ENCODE results near the gene ICOSLG. TPM values are rescaled to one million over a fixed set of nuclear protein-coding genes. Genes with fewer than 3 reads are reported as not detected.

ICOSLG gene
- polyA plus RNA-seq, 1 donor (not counting 4 experiments of a cell fraction or from before 2014, with no cell fraction given) = 1.8 TPM

DNA sequence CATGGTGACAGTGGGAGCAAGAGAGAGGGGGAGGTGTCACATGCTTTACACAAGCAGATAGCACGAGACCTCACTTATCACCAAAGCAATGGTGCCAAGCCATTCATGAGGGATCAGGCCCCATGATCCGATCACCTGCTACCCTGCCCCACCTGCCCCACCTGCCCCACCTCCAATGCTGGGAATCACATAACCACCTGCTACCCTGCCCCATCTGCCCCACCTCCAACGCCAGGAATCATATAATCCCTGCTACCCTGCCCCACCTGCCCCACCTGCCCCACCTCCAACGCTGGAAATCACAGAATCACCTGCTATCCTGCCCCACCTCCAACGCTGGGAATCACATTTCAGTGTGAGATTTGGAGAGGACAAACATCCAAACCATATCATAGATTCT is 34.3 kb upstream of the ICOSLG start:
- Histone ChIP-seq H2AFZ (ENCODE audit: control insufficient read depth, low read length) (no peak overlapping the region), H3K4me1 (ENCODE audit: control insufficient read depth, extremely low read depth, insufficient read depth, low read length) (no peaks in the 10 kb centered on the region), H3K9ac (ENCODE audit: control insufficient read depth, extremely low read depth, insufficient read depth, low read length) (no peak overlapping the region), H3K9me3 (ENCODE audit: control insufficient read depth, low read depth, low read length) (no peaks in the 10 kb centered on the region), H3K4me2 (ENCODE audit: control insufficient read depth, extremely low read depth, insufficient read depth, low read depth, low read length) (no peak overlapping the region), H3K27me3 (ENCODE audit: control insufficient read depth, extremely low read depth, insufficient read depth, low read length) (peaks cover 11% of the 10 kb centered on the region), H4K20me1 (ENCODE audit: control insufficient read depth, extremely low read depth, insufficient read depth, low read length) (no peaks in the 10 kb centered on the region), H3K79me2 (ENCODE audit: control insufficient read depth, insufficient read depth, low read length) (no peaks in the 10 kb centered on the region), H3K4me3 (ENCODE audit: control insufficient read depth in 2 of 3, extremely low read depth in 1 of 3, insufficient read depth in 2 of 3, low read depth in 1 of 3, low read length in 3 of 3) (no peak overlapping the region), H3K27ac (ENCODE audit: control insufficient read depth, insufficient read depth, low read length) (no peak overlapping the region), H3K36me3 (ENCODE audit: control insufficient read depth in 2 of 2, extremely low read depth in 1 of 2, insufficient read depth in 2 of 2, low read length in 2 of 2) (no peaks in the 10 kb centered on the region), H3K9me1 (ENCODE audit: control insufficient read depth, extremely low read depth, insufficient read depth, low read length) (no peaks in the 10 kb centered on the region)
- TF ChIP-seq, protein P1, sequence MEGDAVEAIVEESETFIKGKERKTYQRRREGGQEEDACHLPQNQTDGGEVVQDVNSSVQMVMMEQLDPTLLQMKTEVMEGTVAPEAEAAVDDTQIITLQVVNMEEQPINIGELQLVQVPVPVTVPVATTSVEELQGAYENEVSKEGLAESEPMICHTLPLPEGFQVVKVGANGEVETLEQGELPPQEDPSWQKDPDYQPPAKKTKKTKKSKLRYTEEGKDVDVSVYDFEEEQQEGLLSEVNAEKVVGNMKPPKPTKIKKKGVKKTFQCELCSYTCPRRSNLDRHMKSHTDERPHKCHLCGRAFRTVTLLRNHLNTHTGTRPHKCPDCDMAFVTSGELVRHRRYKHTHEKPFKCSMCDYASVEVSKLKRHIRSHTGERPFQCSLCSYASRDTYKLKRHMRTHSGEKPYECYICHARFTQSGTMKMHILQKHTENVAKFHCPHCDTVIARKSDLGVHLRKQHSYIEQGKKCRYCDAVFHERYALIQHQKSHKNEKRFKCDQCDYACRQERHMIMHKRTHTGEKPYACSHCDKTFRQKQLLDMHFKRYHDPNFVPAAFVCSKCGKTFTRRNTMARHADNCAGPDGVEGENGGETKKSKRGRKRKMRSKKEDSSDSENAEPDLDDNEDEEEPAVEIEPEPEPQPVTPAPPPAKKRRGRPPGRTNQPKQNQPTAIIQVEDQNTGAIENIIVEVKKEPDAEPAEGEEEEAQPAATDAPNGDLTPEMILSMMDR (optimal IDR thresholded peaks at IDR 0.05 in 1 of 3, IDR thresholded peaks at IDR 0.05 in 1 of 3, conservative IDR thresholded peaks at IDR 0.05 in 1 of 3; ENCODE audit: extremely low read depth in 1 of 3, insufficient read depth in 2 of 3, low read length in 3 of 3) = no peak
- TF ChIP-seq EZH2 (IDR thresholded peaks at IDR 0.05; ENCODE audit: low read length) = no peak
- FAIRE-seq (no peak), DNase-seq (ENCODE audit: low read depth, low spot score) (no peak)
- dilution Hi-C loops (cut with MboI; ENCODE audit: extremely low pct_ligation_motif_present, low sequenced_read_pairs) = no loop called here

DNA sequence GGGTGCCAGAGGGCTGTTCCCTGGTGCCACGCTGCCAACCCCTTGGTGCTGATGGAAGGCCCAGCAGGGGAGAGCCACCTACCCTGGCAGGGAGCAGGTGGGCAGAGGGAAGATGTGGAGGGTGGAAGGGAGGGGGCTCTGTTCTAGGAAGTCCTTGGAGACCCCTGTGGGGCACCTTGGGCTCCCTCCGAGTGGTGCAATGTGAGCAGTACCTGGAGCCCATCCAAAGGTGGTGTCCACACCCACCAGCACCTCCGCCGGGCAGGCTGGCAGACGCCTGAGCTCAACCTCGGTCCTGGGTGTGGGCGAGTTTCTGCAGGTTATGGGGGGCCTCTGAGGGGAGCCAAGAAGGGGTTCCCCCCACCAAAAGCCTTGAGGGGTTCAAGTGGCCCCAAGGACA is 32.3 kb upstream of the ICOSLG start:
- no peak overlapping the region for H3K4me2 ChIP-seq (ENCODE audit: control insufficient read depth, extremely low read depth, insufficient read depth, low read depth, low read length)
- H3K4me1 ChIP-seq (ENCODE audit: control insufficient read depth, extremely low read depth, insufficient read depth, low read length) = no peaks in the 10 kb centered on the region
- no peak overlapping the region for H3K27ac ChIP-seq (ENCODE audit: control insufficient read depth, insufficient read depth, low read length)
- no peak overlapping the region for H2AFZ ChIP-seq (ENCODE audit: control insufficient read depth, low read length)
- no peaks in the 10 kb centered on the region for H3K9me1 ChIP-seq (ENCODE audit: control insufficient read depth, extremely low read depth, insufficient read depth, low read length)
- H4K20me1 ChIP-seq (ENCODE audit: control insufficient read depth, extremely low read depth, insufficient read depth, low read length) = no peaks in the 10 kb centered on the region
- no peaks in the 10 kb centered on the region for H3K9me3 ChIP-seq (ENCODE audit: control insufficient read depth, low read depth, low read length)
- FAIRE-seq (no peak), DNase-seq (ENCODE audit: low read depth, low spot score) (no peak)
- TF ChIP-seq EZH2 (IDR thresholded peaks at IDR 0.05; ENCODE audit: low read length) = no peak
- TF ChIP-seq, protein P1 (optimal IDR thresholded peaks at IDR 0.05 in 1 of 3, IDR thresholded peaks at IDR 0.05 in 1 of 3, conservative IDR thresholded peaks at IDR 0.05 in 1 of 3; ENCODE audit: extremely low read depth in 1 of 3, insufficient read depth in 2 of 3, low read length in 3 of 3) = no peak
- H3K79me2 ChIP-seq (ENCODE audit: control insufficient read depth, insufficient read depth, low read length) = no peaks in the 10 kb centered on the region
- H3K4me3 ChIP-seq (ENCODE audit: control insufficient read depth in 2 of 3, extremely low read depth in 1 of 3, insufficient read depth in 2 of 3, low read depth in 1 of 3, low read length in 3 of 3) = no peak overlapping the region
- H3K9ac ChIP-seq (ENCODE audit: control insufficient read depth, extremely low read depth, insufficient read depth, low read length) = no peak overlapping the region
- H3K27me3 ChIP-seq (ENCODE audit: control insufficient read depth, extremely low read depth, insufficient read depth, low read length) = peaks cover 11% of the 10 kb centered on the region
- H3K36me3 ChIP-seq (ENCODE audit: control insufficient read depth in 2 of 2, extremely low read depth in 1 of 2, insufficient read depth in 2 of 2, low read length in 2 of 2) = no peaks in the 10 kb centered on the region
- dilution Hi-C loops (cut with MboI; ENCODE audit: extremely low pct_ligation_motif_present, low sequenced_read_pairs) = no loop called here

Data from keratinocyte (primary cell).